Spleen (tissue), 7 donors: Measurements from ENCODE around the gene NUDT16L1.
A peak's percentile ranks its signal among the peaks of the same experiment; 100 is the strongest.

ENCODE experiments used
- POLR2AphosphoS5 ChIP-seq, 3 donors: sonication (generic); formaldehyde crosslinking; IDR thresholded peaks; one replicate each; pipeline ENCODE4 v1.5.1; 2017; ENCODE audit warnings: antibody characterized with exemption in 3 of 3
- TF ChIP-seq, protein P1 (sequence below), 11 experiments: fragments of 200-600 bp in 7 of 11; fragments of 450-650 bp in 4 of 11; sonication (generic) in 4 of 11; IDR thresholded peaks in 8 of 11; conservative IDR thresholded peaks in 3 of 11; 1 replicate in 7 of 11; 2 replicates in 4 of 11; pipeline versions ENCODE4 v1.4.0 to v1.8.0; 2016 to 2021; ENCODE audit warnings: antibody characterized with exemption in 11 of 11, inconsistent platforms in 4 of 11, mild to moderate bottlenecking in 1 of 11
- donor health status: DM: no; HTN: no; CAD: no; lungs with moderate emphysema.
- donor health status: DM: no; HTN: no; CAD: no.
- donor health status: DM: no; HTN: no; CAD: no.

DNA sequence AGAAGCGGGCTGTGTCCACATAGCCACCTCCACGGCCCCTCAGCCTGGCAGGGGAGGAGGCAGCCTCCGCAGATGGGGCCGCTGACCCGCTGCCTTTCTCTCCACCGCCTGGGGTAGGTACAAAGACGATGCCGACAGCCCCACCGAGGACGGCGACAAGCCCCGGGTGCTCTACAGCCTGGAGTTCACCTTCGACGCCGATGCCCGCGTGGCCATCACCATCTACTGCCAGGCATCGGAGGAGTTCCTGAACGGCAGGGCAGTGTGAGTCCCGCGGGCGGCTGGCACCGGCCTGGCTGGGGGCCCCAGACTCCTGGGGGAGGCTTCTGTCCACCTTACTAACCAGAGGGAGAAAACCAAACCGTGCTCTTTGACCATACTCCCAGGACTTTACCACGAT lies 40.8 kb upstream of the NUDT16L1 start:
- TF ChIP-seq, protein P1, sequence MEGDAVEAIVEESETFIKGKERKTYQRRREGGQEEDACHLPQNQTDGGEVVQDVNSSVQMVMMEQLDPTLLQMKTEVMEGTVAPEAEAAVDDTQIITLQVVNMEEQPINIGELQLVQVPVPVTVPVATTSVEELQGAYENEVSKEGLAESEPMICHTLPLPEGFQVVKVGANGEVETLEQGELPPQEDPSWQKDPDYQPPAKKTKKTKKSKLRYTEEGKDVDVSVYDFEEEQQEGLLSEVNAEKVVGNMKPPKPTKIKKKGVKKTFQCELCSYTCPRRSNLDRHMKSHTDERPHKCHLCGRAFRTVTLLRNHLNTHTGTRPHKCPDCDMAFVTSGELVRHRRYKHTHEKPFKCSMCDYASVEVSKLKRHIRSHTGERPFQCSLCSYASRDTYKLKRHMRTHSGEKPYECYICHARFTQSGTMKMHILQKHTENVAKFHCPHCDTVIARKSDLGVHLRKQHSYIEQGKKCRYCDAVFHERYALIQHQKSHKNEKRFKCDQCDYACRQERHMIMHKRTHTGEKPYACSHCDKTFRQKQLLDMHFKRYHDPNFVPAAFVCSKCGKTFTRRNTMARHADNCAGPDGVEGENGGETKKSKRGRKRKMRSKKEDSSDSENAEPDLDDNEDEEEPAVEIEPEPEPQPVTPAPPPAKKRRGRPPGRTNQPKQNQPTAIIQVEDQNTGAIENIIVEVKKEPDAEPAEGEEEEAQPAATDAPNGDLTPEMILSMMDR (IDR thresholded peaks at IDR 0.05 in 8 of 11, conservative IDR thresholded peaks at IDR 0.05 in 3 of 11) = no peak
- peak in 1 of 3 donors; percentile 38 for TF ChIP-seq POLR2AphosphoS5 (IDR thresholded peaks at IDR 0.05)
